ENCODE measurements around the gene SLC38A4.

- no peak for TF ChIP-seq CTCF (conservative IDR thresholded peaks at IDR 0.05; ENCODE audit: low read length)
- no peak for TF ChIP-seq EZH2phosphoT487 (IDR thresholded peaks at IDR 0.05; ENCODE audit: borderline replicate concordance)
Observed at GRCh38 chr12:46763230-46763629, 62.6 kb downstream of the SLC38A4 start.
